GM20000 (cell line): Measurements from ENCODE around the gene CCDC158.

ENCODE experiments used
- DNase-seq: peaks from one replicate; pipeline ENCODE4 v3.0.0; 2012; ENCODE audit warnings: low spot score
- CTCF ChIP-seq: IDR thresholded peaks from 2 replicates; pipeline ENCODE4 v1.5.1; 2012; ENCODE audit warnings: mild to moderate bottlenecking, control low read depth; ENCODE audit errors: extremely low read depth, missing control alignments

Gene CCDC158

GRCh38 chr4:76325072-76325471 lies 95.9 kb downstream of the CCDC158 start:
- no peak for DNase-seq
- TF ChIP-seq CTCF: no peak

- TF ChIP-seq CTCF: no peak
- DNase-seq: no peak
Measured at GRCh38 chr4:76322236-76322635, 98.7 kb downstream of the CCDC158 start.

- TF ChIP-seq CTCF: no peak
- DNase-seq: no peak
Measured at GRCh38 chr4:76316131-76316530, 104.8 kb downstream of the CCDC158 start.

GRCh38 chr4:76315267-76315918 lies 105.5 kb downstream of the CCDC158 start:
- no peak for TF ChIP-seq CTCF
- DNase-seq: no peak

DNA sequence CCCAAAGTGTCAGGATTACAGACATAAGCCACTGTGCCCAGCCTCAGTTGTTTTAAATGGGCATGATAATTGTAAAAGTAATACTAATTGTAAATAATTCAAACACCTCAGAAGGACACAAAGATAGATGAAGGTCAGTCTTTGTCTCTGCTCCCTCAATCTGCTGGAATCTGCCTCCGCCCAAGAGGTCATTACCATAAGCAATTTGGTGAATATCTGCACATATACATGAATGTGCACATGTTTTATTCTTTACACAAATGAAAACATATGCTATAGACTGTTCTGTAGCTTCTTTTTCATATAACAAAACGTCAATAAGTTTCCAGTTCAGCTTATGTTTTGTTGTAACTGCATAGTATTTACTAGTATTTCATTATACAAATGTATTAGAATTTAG lies 107.4 kb downstream of the CCDC158 start:
- no peak for TF ChIP-seq CTCF

DNA sequence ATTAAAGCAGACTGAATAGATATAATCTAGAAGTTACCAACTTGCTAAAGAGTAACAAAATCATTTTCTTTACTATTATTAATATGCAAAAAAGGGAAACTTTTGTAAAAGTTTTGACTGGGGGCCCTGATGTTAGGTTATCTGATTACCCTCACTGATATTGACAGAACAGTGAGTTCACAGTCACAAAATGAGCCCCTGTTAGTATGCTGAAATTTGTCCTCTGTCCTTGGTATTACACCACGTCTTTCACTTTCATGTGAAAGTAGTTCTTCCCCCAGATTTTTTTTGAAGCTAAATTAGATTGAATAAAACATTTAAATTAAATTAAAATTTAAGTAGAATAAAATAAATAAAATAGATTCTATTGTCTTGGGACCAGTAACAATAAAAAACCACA lies 108.5 kb downstream of the CCDC158 start:
- TF ChIP-seq CTCF: no peak
- no peak for DNase-seq

More for the DNA sequence above, 107.4 kb downstream of the CCDC158 start:
- no peak for DNase-seq

DNA sequence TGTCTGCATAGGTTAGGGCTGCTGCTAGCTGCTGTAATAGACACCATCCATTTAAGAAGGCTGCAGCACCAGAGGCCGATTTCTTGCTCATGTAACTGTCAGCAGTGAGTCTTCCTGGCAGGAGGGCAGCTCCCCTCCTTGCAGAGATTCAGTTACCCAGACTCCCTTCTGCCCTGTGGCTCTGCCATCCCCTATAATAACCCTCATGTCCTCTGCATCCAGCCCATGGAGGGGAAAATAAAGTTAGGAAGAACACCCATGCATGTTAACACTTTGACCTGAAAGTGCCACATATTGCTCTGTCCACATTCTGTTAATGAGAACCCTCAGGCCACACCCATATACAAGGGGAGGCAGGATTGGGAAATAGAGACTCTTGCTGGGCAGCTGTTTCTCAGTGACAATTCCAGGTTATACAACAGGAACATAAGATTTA lies 109.0 kb downstream of the CCDC158 start:
- TF ChIP-seq CTCF: no peak
- DNase-seq: no peak
